ENCODE measurements around the gene ACTR3.

The ACTR3 gene

GRCh38 chr2:113892004-113892710 lies 2.3 kb downstream of the ACTR3 start:
- H3K4me1 ChIP-seq (ENCODE audit: control insufficient read depth, insufficient read depth, low read length), result peaks cover 67% of the 10 kb centered on the region
- peaks cover 19% of the 10 kb centered on the region for H3K36me3 ChIP-seq (ENCODE audit: insufficient read depth, low read length)
- H3K9me3 ChIP-seq (replicated peaks; ENCODE audit: low read length), result no peaks in the 10 kb centered on the region
- H3K9ac ChIP-seq (ENCODE audit: low read depth, low read length), result peak overlapping the region; percentile 98
- no peaks in the 10 kb centered on the region for H3K27me3 ChIP-seq (ENCODE audit: control insufficient read depth, insufficient read depth, low read length)
- H3K4me2 ChIP-seq (ENCODE audit: low read length), result peak overlapping the region; percentile 86
- peak overlapping the region; percentile 95 for H3K4me3 ChIP-seq (ENCODE audit: low read length)

GRCh38 chr2:113894156-113894743 lies 4.4 kb downstream of the ACTR3 start:
- Histone ChIP-seq H3K4me3 (ENCODE audit: low read length) (peak overlapping the region; percentile 22), H3K36me3 (ENCODE audit: insufficient read depth, low read length) (peaks cover 19% of the 10 kb centered on the region), H3K27me3 (ENCODE audit: control insufficient read depth, insufficient read depth, low read length) (no peaks in the 10 kb centered on the region), H3K9ac (ENCODE audit: low read depth, low read length) (no peak overlapping the region), H3K4me1 (ENCODE audit: control insufficient read depth, insufficient read depth, low read length) (peaks cover 67% of the 10 kb centered on the region), H3K4me2 (ENCODE audit: low read length) (peak overlapping the region; percentile 59), H3K9me3 (replicated peaks; ENCODE audit: low read length) (no peaks in the 10 kb centered on the region)

DNA sequence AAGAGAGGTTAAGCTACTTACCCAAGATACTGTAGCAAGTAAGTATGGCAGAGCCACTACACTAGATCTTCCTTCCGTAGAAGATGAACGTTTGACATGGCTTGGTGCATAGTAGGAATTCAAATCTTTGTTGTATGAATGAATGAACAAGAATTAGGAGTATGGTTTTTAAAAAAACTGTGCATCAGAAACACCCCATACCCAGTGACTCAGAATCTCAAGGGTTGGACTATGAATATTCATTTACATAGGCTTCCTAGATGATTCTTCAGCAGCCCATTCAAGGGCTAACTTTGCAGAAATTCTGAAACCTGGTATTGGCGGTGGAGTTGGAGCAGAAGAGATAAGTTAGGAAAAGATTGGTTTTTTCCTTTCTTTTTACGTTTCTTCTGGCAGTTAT lies 5.4 kb downstream of the ACTR3 start:
- Histone ChIP-seq H3K4me3 (ENCODE audit: low read length) (no peak overlapping the region), H3K9me3 (replicated peaks; ENCODE audit: low read length) (no peaks in the 10 kb centered on the region), H3K27me3 (ENCODE audit: control insufficient read depth, insufficient read depth, low read length) (no peaks in the 10 kb centered on the region), H3K9ac (ENCODE audit: low read depth, low read length) (no peak overlapping the region), H3K4me2 (ENCODE audit: low read length) (peak overlapping the region; percentile 56), H3K4me1 (ENCODE audit: control insufficient read depth, insufficient read depth, low read length) (peaks cover 69% of the 10 kb centered on the region), H3K36me3 (ENCODE audit: insufficient read depth, low read length) (peaks cover 19% of the 10 kb centered on the region)

DNA sequence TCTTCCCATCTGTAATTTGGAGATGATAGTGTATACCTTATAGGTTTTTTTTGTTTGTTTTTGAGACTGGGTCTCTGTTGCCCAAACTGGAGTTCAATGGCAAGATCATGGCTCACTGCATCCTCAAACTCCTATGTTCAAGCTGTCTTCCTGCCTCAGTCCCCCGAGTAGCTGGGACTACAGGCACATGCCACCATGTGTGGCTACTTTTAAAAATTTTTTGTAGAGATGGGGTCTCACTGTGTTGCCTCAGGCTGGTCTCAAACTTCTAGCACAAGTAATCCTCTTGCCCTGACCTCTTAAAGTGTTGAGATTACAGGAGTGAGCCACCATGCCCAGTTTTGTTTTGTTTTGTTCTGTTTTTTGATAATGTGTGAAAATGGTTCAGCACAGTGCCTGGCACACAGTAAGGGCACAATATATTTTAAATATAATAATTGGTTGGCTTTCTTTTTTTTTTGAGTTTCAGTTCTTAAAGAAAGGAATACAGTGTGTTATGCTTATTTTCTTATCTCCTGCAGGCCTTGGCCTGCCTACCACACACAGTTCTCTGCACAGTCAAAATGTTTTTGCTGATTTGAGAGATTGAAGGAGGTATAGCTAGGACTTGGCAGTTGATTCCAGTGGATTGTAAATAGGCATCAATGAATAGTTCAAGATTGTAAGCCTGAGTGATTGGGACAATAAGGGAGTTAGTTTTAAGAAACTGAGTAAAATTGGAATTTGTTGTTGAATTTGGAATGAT lies 6.1 kb downstream of the ACTR3 start:
- Histone ChIP-seq H3K9me3 (replicated peaks; ENCODE audit: low read length) (no peaks in the 10 kb centered on the region), H3K4me3 (ENCODE audit: low read length) (no peak overlapping the region), H3K4me1 (ENCODE audit: control insufficient read depth, insufficient read depth, low read length) (peaks cover 72% of the 10 kb centered on the region)

DNA sequence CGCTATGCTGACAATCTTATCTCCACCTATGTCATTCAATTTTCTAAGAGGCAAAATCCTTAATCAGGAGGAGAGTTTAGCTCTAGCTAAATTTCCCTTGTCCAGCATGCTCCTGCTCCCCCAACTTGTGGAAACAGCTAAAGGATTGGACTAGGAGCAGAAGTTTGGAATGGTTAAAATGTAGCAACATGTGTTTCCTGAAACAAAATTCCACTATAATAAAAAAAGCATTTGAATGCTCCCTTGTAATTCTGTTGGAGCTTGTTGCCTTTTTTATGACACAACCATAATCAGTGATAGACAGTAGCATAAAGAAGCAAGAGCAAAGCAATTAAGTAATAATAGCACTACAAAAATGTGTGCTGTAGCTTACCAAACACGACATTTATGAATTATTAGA lies 6.9 kb downstream of the ACTR3 start:
- no peaks in the 10 kb centered on the region for H3K9me3 ChIP-seq (replicated peaks; ENCODE audit: low read length)
- H3K36me3 ChIP-seq (ENCODE audit: insufficient read depth, low read length), result peaks cover 18% of the 10 kb centered on the region
- peak overlapping the region; percentile 56 for H3K4me2 ChIP-seq (ENCODE audit: low read length)
- H3K4me1 ChIP-seq (ENCODE audit: control insufficient read depth, insufficient read depth, low read length), result peaks cover 72% of the 10 kb centered on the region
- no peak overlapping the region for H3K9ac ChIP-seq (ENCODE audit: low read depth, low read length)
- H3K27me3 ChIP-seq (ENCODE audit: control insufficient read depth, insufficient read depth, low read length), result no peaks in the 10 kb centered on the region
- peak overlapping the region; percentile 9 for H3K4me3 ChIP-seq (ENCODE audit: low read length)

More for the DNA sequence above, 6.1 kb downstream of the ACTR3 start:
- no peaks in the 10 kb centered on the region for H3K27me3 ChIP-seq (ENCODE audit: control insufficient read depth, insufficient read depth, low read length)
- H3K4me2 ChIP-seq (ENCODE audit: low read length), result peak overlapping the region; percentile 56
- no peak overlapping the region for H3K9ac ChIP-seq (ENCODE audit: low read depth, low read length)
- H3K36me3 ChIP-seq (ENCODE audit: insufficient read depth, low read length), result peaks cover 19% of the 10 kb centered on the region

GRCh38 chr2:113898081-113898480 lies 8.2 kb downstream of the ACTR3 start:
- peak overlapping the region; percentile 18 for H3K4me2 ChIP-seq (ENCODE audit: low read length)
- H3K9ac ChIP-seq (ENCODE audit: low read depth, low read length), result no peak overlapping the region
- H3K9me3 ChIP-seq (replicated peaks; ENCODE audit: low read length), result no peaks in the 10 kb centered on the region
- H3K27me3 ChIP-seq (ENCODE audit: control insufficient read depth, insufficient read depth, low read length), result no peaks in the 10 kb centered on the region
- no peak overlapping the region for H3K4me3 ChIP-seq (ENCODE audit: low read length)
- peaks cover 61% of the 10 kb centered on the region for H3K4me1 ChIP-seq (ENCODE audit: control insufficient read depth, insufficient read depth, low read length)
- peaks cover 14% of the 10 kb centered on the region for H3K36me3 ChIP-seq (ENCODE audit: insufficient read depth, low read length)

DNA sequence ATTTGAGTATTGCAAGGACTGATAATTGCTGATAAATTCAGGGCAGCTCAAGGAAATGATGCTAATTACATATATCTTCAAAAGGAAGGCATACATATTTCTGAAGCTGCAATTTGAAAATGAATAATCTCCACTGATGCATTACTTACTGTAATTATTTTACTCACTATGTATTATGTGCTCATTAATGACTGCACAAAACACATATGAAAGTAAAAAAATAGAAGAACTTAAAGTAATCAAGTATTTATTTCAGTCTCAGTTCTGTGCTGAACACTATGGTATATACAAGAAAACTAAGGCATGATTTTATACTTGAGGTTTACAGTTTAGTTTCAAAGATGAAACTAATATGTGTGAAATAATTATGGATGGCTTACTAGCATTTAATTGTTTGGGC lies 9.3 kb downstream of the ACTR3 start:
- Histone ChIP-seq H3K27me3 (ENCODE audit: control insufficient read depth, insufficient read depth, low read length) (no peaks in the 10 kb centered on the region), H3K9me3 (replicated peaks; ENCODE audit: low read length) (no peaks in the 10 kb centered on the region), H3K9ac (ENCODE audit: low read depth, low read length) (no peak overlapping the region), H3K4me2 (ENCODE audit: low read length) (no peak overlapping the region), H3K4me1 (ENCODE audit: control insufficient read depth, insufficient read depth, low read length) (peaks cover 52% of the 10 kb centered on the region), H3K4me3 (ENCODE audit: low read length) (no peak overlapping the region), H3K36me3 (ENCODE audit: insufficient read depth, low read length) (peaks cover 9% of the 10 kb centered on the region)

GRCh38 chr2:113901943-113902342 lies 12.1 kb downstream of the ACTR3 start:
- Histone ChIP-seq H3K27me3 (ENCODE audit: control insufficient read depth, insufficient read depth, low read length) (no peaks in the 10 kb centered on the region), H3K9ac (ENCODE audit: low read depth, low read length) (no peak overlapping the region), H3K4me2 (ENCODE audit: low read length) (no peak overlapping the region), H3K4me1 (ENCODE audit: control insufficient read depth, insufficient read depth, low read length) (peaks cover 25% of the 10 kb centered on the region), H3K4me3 (ENCODE audit: low read length) (no peak overlapping the region), H3K9me3 (replicated peaks; ENCODE audit: low read length) (no peaks in the 10 kb centered on the region), H3K36me3 (ENCODE audit: insufficient read depth, low read length) (peaks cover 6% of the 10 kb centered on the region)

DNA sequence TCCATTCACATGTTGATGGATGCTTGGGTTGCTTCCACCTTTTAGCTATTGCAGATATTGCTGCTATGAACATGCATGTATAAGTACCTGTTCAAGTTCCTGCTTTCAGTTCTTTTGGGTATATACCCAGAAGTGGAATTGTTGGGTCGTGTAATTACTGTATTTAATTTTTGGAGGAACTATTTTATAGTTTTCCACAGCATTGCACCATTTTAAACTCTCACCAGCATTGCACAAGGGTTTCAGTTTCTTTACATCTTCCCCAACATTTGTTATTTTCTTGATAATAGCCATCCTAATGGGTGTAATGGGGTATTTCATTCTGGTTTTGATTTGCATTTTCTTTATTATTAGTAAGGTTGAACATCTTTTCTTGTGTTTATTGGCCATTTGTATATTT lies 16.0 kb downstream of the ACTR3 start:
- Histone ChIP-seq H3K36me3 (ENCODE audit: insufficient read depth, low read length) (peaks cover 6% of the 10 kb centered on the region), H3K4me2 (ENCODE audit: low read length) (no peak overlapping the region), H3K4me1 (ENCODE audit: control insufficient read depth, insufficient read depth, low read length) (no peaks in the 10 kb centered on the region), H3K9ac (ENCODE audit: low read depth, low read length) (no peak overlapping the region), H3K27me3 (ENCODE audit: control insufficient read depth, insufficient read depth, low read length) (no peaks in the 10 kb centered on the region), H3K4me3 (ENCODE audit: low read length) (no peak overlapping the region), H3K9me3 (replicated peaks; ENCODE audit: low read length) (no peaks in the 10 kb centered on the region)

GRCh38 chr2:113906647-113907046 lies 16.8 kb downstream of the ACTR3 start:
- no peaks in the 10 kb centered on the region for H3K9me3 ChIP-seq (replicated peaks; ENCODE audit: low read length)
- no peaks in the 10 kb centered on the region for H3K27me3 ChIP-seq (ENCODE audit: control insufficient read depth, insufficient read depth, low read length)
- H3K4me3 ChIP-seq (ENCODE audit: low read length), result no peak overlapping the region
- peaks cover 6% of the 10 kb centered on the region for H3K36me3 ChIP-seq (ENCODE audit: insufficient read depth, low read length)
- no peak overlapping the region for H3K9ac ChIP-seq (ENCODE audit: low read depth, low read length)
- H3K4me2 ChIP-seq (ENCODE audit: low read length), result no peak overlapping the region
- H3K4me1 ChIP-seq (ENCODE audit: control insufficient read depth, insufficient read depth, low read length), result no peaks in the 10 kb centered on the region

GRCh38 chr2:113907297-113907696 lies 17.4 kb downstream of the ACTR3 start:
- H3K4me2 ChIP-seq (ENCODE audit: low read length), result no peak overlapping the region
- H3K4me3 ChIP-seq (ENCODE audit: low read length), result no peak overlapping the region
- peaks cover 6% of the 10 kb centered on the region for H3K36me3 ChIP-seq (ENCODE audit: insufficient read depth, low read length)
- H3K9me3 ChIP-seq (replicated peaks; ENCODE audit: low read length), result no peaks in the 10 kb centered on the region
- no peak overlapping the region for H3K9ac ChIP-seq (ENCODE audit: low read depth, low read length)
- H3K27me3 ChIP-seq (ENCODE audit: control insufficient read depth, insufficient read depth, low read length), result no peaks in the 10 kb centered on the region
- no peaks in the 10 kb centered on the region for H3K4me1 ChIP-seq (ENCODE audit: control insufficient read depth, insufficient read depth, low read length)

Measured in skeletal muscle satellite cell (primary cell).